HepG2 (cell line): ENCODE data around the gene BCLAF1. TPM values are rescaled to one million over a fixed set of nuclear protein-coding genes. Genes with fewer than 3 reads are reported as not detected.

Experiments
- DR1 ChIP-seq: sonication (generic); formaldehyde crosslinking; IDR thresholded peaks from 2 replicates; pipeline ENCODE4 v1.8.0; 2021; ENCODE audit warnings: mild to moderate bottlenecking, missing genetic modification reagents, inconsistent platforms
- ELF3 ChIP-seq: IDR thresholded peaks from 2 replicates; pipeline ENCODE4 v1.6.1; 2016; ENCODE audit warnings: missing genetic modification reagents, missing compliant biosample characterization
- FOXP1 ChIP-seq, 2 experiments: fragments of 450-650 bp in 1 of 2; IDR thresholded peaks; 2 replicates each; pipeline ENCODE4 v1.6.1; 2017 to 2018; ENCODE audit warnings: antibody characterized with exemption in 1 of 2
- HBP1 ChIP-seq: IDR thresholded peaks from 2 replicates; pipeline ENCODE4 v1.6.1; 2016; ENCODE audit warnings: low read depth, control low read depth
- HOXA5 ChIP-seq: sonication (generic); formaldehyde crosslinking; IDR thresholded peaks from 2 replicates; pipeline ENCODE4 v1.4.0; 2020; ENCODE audit warnings: missing genetic modification reagents
- KLF16 ChIP-seq, 2 experiments: sonication (generic) in 1 of 2; formaldehyde crosslinking in 1 of 2; IDR thresholded peaks; 2 replicates each; pipeline versions ENCODE4 v1.6.1 to v1.8.0; 2016 to 2023; ENCODE audit warnings: missing genetic modification reagents in 2 of 2, missing compliant biosample characterization in 1 of 2
- MLX ChIP-seq: IDR thresholded peaks from 2 replicates; pipeline ENCODE4 v1.6.1; 2016
- RXRB ChIP-seq: IDR thresholded peaks from 2 replicates; pipeline ENCODE4 v1.6.1; 2016; ENCODE audit warnings: borderline replicate concordance, missing genetic modification reagents, missing compliant biosample characterization
- ZBTB26 ChIP-seq: IDR thresholded peaks from 2 replicates; pipeline ENCODE4 v1.6.1; 2016; ENCODE audit warnings: missing compliant biosample characterization, missing genetic modification reagents, borderline replicate concordance
- ZNF337 ChIP-seq: sonication (generic); formaldehyde crosslinking; IDR thresholded peaks from 2 replicates; pipeline ENCODE4 v1.5.1; 2020; ENCODE audit warnings: missing genetic modification reagents, low read depth, mild to moderate bottlenecking, borderline replicate concordance
- ZNF407 ChIP-seq: sonication (generic); formaldehyde crosslinking; IDR thresholded peaks from one replicate; pipeline ENCODE4 v1.5.1; 2020; ENCODE audit warnings: mild to moderate bottlenecking, missing genetic modification reagents; ENCODE audit errors: not compliant biosample characterization
- ZNF816 ChIP-seq: sonication (generic); formaldehyde crosslinking; IDR thresholded peaks from 2 replicates; pipeline ENCODE4 v1.8.0; 2022; ENCODE audit warnings: missing genetic modification reagents, mild to moderate bottlenecking, borderline replicate concordance
- ZNF891 ChIP-seq: sonication (generic); formaldehyde crosslinking; IDR thresholded peaks from 2 replicates; pipeline ENCODE4 v1.5.0; 2020; ENCODE audit warnings: mild to moderate bottlenecking, missing genetic modification reagents
- polyA plus RNA-seq, 8 experiments: library from polyadenylated mRNA; depleted of rRNA in 3 of 8; stranded (reverse) in 7 of 8; unstranded in 1 of 8; fragments of >200 nt; fragmentation: Illumina TruSeq in 4 of 8; extraction: Trizol in 4 of 8; gene quantifications; 2 replicates each; pipeline versions ENCODE4 v1.2.1 to v1.2.3, GENCODE V29; 2011 to 2016; ENCODE audit warnings: low read depth in 4 of 8, missing spikeins in 1 of 8, mixed read lengths in 1 of 8; ENCODE audit not compliant: insufficient read depth in 1 of 8
- total RNA-seq, 5 experiments: library from RNA; depleted of rRNA; stranded (reverse); fragments of >200 nt; fragmentation: Illumina TruSeq; extraction: Trizol; gene quantifications; 2 replicates each; pipeline ENCODE4 v1.2.3, GENCODE V29; 2016; ENCODE audit warnings: low read depth in 1 of 5

BCLAF1 gene
- total and polyA plus RNA-seq, 2 of the 13 experiments (the other 11 are each of a cell fraction or from before 2014, with no cell fraction given): 55.3 to 292 TPM

- TF ChIP-seq RXRB (CRISPR knock-in tag) (0 out of 2 replicates have a peak, but pooled peaks have one; percentile 18), ELF3 (CRISPR knock-in tag) (0 out of 2 replicates have a peak, but pooled peaks have one; percentile 26), KLF16 (CRISPR knock-in tag; IDR thresholded peaks at IDR 0.05) (peak in 1 of 2 experiments; percentile 36; a peak in 1 of 4 replicates), ZNF891 (CRISPR knock-in tag) (no peak), MLX (no peak), ZBTB26 (CRISPR knock-in tag) (no peak), DR1 (CRISPR knock-in tag) (no peak), ZNF816 (CRISPR knock-in tag) (no peak), FOXP1 (IDR thresholded peaks at IDR 0.05) (no peak), FOXP1 (CRISPR knock-in tag; IDR thresholded peaks at IDR 0.05) (no peak), ZNF407 (CRISPR knock-in tag) (no peak), HOXA5 (CRISPR knock-in tag) (no peak), HBP1 (no peak), ZNF337 (CRISPR knock-in tag) (no peak)
Observed at GRCh38 chr6:136317021-136317694, 27.5 kb upstream of the BCLAF1 start (continued).
